Measurements from ENCODE around the gene IQSEC3. TPM values are rescaled to one million over a fixed set of nuclear protein-coding genes. Genes with fewer than 3 reads are reported as not detected.
"Not testable (repeated sequence)": the region's sequence is repeated elsewhere in the genome, so short reads cannot be mapped to it uniquely, and the experiment has no call there.

IQSEC3 gene
- polyA plus RNA-seq, 4 donors, result 6.5 to 12.4 (median 8.7) TPM

GRCh38 chr12:175250-175649 lies 108.7 kb downstream of the IQSEC3 start:
- DNase-seq (ENCODE audit: low read depth in 4 of 4, low spot score in 2 of 4), result no peak

DNA sequence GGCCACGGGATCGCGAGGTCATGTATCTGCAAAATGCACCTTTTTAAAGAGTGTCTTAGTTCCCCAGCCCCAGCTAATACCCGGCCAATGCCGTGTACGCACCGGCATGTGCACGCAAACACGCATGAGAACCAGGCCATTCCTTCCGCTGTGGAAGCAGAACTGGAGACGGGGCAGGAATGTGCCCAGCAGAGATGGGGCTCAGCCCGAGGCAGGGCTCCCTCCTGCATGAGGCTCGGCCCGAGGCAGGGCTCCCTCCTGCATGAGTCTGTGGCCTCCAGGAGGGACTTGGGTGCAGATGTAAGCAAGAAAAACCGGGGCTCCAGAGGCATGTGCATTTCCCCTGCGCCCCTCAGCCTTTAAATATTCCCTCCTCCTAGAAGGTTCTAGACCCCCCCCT lies 109.2 kb downstream of the IQSEC3 start:
- no peak for DNase-seq (ENCODE audit: low read depth in 4 of 4, low spot score in 2 of 4)

DNA sequence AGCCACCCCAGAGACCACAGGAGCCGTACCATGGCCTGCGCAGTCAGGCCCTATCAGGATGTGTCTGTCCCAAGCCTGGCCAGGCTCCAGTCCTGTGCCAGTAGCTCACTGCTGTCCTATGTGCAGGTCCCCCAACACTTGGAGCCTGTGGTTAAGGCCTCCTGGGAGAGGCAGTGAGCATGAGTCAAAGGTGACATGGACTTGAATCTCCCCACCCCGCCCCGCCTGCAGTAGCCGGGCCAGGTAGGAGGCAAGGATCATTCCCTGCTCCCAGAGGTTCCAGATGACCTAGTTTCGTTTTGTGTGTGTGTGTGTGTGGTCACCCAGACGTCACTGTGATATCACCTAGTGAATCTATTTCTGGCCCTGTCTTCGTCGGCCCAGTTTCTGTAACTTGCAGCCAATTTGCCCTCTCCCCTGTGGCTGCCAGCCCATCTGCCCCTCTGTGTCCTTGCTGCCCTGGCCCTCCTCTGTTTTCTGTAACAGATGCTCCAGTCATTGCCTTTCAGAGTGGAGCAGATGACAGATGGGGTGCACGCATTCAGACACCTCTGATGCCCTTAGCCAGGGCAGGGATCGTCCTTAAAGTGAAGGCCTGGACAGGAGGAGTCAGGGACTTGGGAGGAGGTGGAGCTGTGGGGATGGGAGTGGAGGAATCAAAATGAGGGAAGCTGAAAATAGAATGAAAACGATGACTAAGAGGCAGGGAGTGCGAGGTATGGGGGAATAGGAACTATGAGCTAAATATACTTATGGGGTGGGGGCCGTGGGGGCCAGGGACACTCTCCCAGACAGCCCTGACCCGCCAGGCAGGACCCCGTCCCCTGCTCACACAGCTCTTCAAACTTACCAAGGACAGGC lies 110.0 kb downstream of the IQSEC3 start:
- no peak for DNase-seq (ENCODE audit: low read depth in 4 of 4, low spot score in 2 of 4)

DNA sequence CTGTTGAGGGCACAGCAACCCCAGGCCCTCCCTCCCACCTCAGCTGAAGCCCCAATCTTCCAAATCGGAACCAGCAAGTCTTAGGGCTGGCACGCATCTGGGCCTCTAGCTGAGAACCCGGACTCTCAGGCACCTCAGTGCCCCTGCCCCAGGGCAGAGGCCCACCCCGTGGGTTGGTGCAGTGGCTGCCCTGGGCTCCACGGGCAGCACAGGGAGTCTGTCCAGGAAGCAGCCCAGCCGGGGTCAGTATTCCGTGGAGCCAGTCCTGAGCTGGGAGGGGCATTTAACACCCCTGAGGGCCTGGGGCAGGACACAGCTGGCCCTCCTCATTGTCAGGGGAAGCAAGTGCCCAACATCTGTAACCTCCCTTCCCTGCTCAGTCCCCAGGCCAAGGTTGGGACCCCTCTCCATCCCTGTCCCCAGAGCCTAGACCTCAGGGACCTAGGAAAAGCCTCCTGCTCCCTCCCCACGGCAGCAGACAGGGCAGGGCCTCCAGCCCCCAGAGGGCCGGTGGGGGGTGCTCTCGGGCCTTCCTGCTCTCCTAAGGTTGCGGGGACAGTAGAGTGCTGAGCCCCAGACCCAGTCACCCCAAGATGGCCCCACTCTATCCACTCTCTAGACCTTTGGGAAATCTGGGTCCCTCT lies 110.9 kb downstream of the IQSEC3 start:
- DNase-seq (ENCODE audit: low read depth in 4 of 4, low spot score in 2 of 4), result no peak

GRCh38 chr12:177980-178828 lies 111.6 kb downstream of the IQSEC3 start:
- DNase-seq (ENCODE audit: low read depth in 4 of 4, low spot score in 2 of 4), result no peak

GRCh38 chr12:178829-179109 lies 112.2 kb downstream of the IQSEC3 start:
- no peak for DNase-seq (ENCODE audit: low read depth in 4 of 4, low spot score in 2 of 4)

- no peak for DNase-seq (ENCODE audit: low read depth in 4 of 4, low spot score in 2 of 4)
These were observed 112.7 kb downstream of the IQSEC3 start for GRCh38 chr12:179131-179884.

- no peak for DNase-seq (ENCODE audit: low read depth in 4 of 4, low spot score in 2 of 4)
These were observed 113.3 kb downstream of the IQSEC3 start for GRCh38 chr12:179885-180284.

- DNase-seq (ENCODE audit: low read depth in 4 of 4, low spot score in 2 of 4), result no peak
These were observed 113.9 kb downstream of the IQSEC3 start for GRCh38 chr12:180445-180844.

DNA sequence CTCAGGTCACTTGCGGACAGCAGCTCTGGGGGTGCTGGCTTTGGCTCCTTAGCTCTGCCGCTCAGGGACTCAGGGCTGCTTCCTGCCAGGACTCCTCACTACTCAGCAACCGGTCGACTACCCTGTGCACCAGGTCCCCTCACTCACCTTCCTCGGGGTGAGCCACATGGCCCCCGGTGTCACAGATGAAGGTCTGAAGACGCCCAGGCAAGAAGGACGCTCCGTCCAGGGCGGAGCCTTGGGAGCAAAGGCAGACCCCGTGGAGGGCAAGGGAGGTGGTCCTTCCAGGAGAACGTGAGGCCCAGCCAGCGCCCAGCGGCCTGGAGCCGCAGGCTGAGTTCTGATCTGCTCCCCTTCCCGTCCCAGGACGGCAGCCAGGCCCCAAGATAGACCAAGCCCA lies 115.4 kb downstream of the IQSEC3 start:
- no peak for DNase-seq (ENCODE audit: low read depth in 4 of 4, low spot score in 2 of 4)

- DNase-seq (ENCODE audit: low read depth in 4 of 4, low spot score in 2 of 4), result no peak
These were observed 115.9 kb downstream of the IQSEC3 start for GRCh38 chr12:182381-182892.

- DNase-seq (ENCODE audit: low read depth in 4 of 4, low spot score in 2 of 4), result no peak
These were observed 118.4 kb downstream of the IQSEC3 start for GRCh38 chr12:184811-185575.

GRCh38 chr12:185576-185955 lies 119.0 kb downstream of the IQSEC3 start:
- no peak for DNase-seq (ENCODE audit: low read depth in 4 of 4, low spot score in 2 of 4)

- no peak for DNase-seq (ENCODE audit: low read depth in 4 of 4, low spot score in 2 of 4)
These were observed 119.5 kb downstream of the IQSEC3 start for GRCh38 chr12:186006-186625.

DNA sequence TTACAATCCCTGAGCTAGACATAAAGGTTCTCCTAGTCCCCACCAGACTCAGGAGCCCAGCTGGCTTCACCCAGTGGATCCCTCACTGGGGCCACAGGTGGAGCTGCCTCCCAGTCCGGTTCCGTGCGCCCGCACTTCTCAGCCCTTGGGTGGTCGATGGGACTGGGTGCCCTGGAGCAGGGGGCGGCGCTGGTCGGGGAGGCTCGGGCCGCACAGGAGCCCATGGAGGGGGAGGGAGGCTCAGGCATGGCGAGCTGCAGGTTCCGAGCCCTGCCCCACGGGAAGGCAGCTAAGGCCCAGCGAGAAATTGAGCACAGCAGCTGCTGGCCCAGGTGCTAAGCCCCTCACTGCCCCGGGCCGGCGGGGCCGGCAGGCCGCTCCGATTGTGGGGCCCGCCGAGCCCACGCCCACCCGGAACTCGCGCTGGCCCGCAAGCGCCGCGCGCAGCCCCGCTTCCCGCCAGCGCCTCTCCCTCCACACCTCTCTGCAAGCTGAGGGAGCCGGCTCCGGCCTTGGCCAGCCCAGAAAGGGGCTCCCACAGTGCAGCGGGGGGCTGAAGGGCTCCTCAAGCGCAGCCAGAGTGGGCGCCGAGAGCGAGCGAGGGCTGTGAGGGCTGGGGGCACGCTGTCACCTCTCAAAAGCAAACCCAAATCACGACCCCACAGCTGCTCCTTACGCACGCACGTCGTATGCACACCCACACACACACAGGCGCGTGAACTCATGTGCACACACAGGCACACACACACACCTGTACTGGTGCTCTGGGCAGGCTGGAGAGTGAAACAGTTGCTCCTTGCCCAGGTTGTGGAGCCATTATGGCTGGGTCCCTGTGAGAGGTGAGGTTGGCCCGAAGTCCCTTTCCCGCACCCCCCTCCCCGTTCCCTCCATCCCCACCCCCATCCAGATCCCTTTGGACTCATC lies 121.7 kb downstream of the IQSEC3 start:
- not testable (repeated sequence) for DNase-seq (ENCODE audit: low read depth in 4 of 4, low spot score in 2 of 4)

GRCh38 chr12:188910-189621 lies 122.5 kb downstream of the IQSEC3 start:
- peak in 1 of 4 donors; percentile 60 for DNase-seq (ENCODE audit: low read depth in 4 of 4, low spot score in 2 of 4)

DNA sequence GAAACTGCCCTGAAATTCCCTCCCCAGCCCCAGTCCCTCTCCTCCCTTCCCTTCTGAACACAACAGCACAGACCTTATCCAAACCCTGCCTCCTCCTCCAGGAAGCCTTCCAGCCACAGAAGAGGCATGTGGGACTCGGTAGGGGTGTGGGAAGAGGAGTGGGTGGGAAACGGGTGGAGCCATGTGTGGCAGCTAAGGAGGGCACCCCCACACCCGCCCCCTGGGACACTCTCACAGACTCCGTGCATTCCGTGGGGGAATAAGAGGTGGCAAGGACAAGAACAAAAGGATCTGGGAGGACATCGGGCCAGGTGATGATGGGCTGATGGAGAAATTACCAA lies 123.0 kb downstream of the IQSEC3 start:
- DNase-seq (ENCODE audit: low read depth in 4 of 4, low spot score in 2 of 4), result no peak

DNA sequence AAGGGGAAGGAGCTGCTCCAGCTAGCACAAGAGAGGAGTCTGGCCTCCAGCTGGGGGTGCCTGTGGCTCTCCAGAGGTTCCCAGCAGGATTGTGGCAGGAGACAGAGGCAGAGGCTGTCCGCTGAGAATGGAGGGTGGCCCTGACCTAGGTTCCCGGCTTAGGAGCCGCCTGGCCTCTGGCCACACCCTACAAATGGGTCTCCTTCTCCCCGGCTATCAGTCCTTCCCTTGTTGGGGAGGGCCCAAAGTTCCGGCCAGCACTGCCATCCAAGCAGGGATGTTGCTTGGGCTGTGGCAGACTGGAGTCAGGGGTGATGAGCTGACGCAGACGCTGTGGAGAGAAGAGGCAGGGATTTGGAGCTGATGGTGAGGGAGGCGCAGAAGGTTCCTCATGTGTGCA lies 124.3 kb downstream of the IQSEC3 start:
- no peak for DNase-seq (ENCODE audit: low read depth in 4 of 4, low spot score in 2 of 4)

Measured in left renal cortex interstitium (tissue), 4 donors.